GM12892 (cell line): ENCODE results near the gene PNLIP.

Experiments used
- POLR2A ChIP-seq: IDR thresholded peaks from 2 replicates; pipeline ENCODE4 v1.6.1; 2011; ENCODE audit warnings: low read depth, low read length, control low read depth
- POLR2AphosphoS5 ChIP-seq: IDR thresholded peaks from 2 replicates; pipeline ENCODE4 v1.6.1; 2011; ENCODE audit warnings: low read depth, low read length, control low read depth
- TAF1 ChIP-seq: IDR thresholded peaks from 2 replicates; pipeline ENCODE4 v1.6.1; 2011; ENCODE audit warnings: low read depth, mild to moderate bottlenecking, control low read depth, low read length, borderline replicate concordance

GRCh38 chr10:116602648-116603400 is 57.1 kb downstream of the PNLIP start:
- TF ChIP-seq POLR2A = no peak
- TF ChIP-seq POLR2AphosphoS5 = no peak
- TF ChIP-seq TAF1 = no peak
